K562 (cell line): ENCODE results near the gene EPHB1. TPM values are rescaled to one million over a fixed set of nuclear protein-coding genes. Genes with fewer than 3 reads are reported as not detected.

Source experiments
- ATF2 ChIP-seq: sonication (generic); formaldehyde crosslinking; IDR thresholded peaks from 2 replicates; pipeline ENCODE4 v1.8.1; 2022; ENCODE audit warnings: missing genetic modification reagents
- BHLHE40 ChIP-seq: IDR thresholded peaks from 2 replicates; pipeline ENCODE4 v1.6.1; 2011; ENCODE audit warnings: low read length, improper control_type of control experiment
- CTCF ChIP-seq, 3 experiments: IDR thresholded peaks in 2 of 3; conservative IDR thresholded peaks in 1 of 3; 2 replicates each; pipeline ENCODE4 v1.5.1; 2011 to 2012; ENCODE audit warnings: low read length in 3 of 3, mild to moderate bottlenecking in 3 of 3, control low read depth in 2 of 3, improper control_type of control experiment in 1 of 3, inconsistent platforms in 1 of 3, low read depth in 1 of 3, mixed read lengths in 1 of 3, moderate library complexity in 1 of 3; ENCODE audit not compliant: insufficient read depth in 2 of 3
- ELF2 ChIP-seq: fragments of 250-450 bp; sonication (Bioruptor Pico); IDR thresholded peaks from 2 replicates; pipeline ENCODE4 v1.5.0; 2021; ENCODE audit warnings: mild to moderate bottlenecking
- ETV1 ChIP-seq: fragments of 450-650 bp; conservative IDR thresholded peaks from 2 replicates; pipeline ENCODE4 v1.6.1; 2016; ENCODE audit warnings: missing genetic modification characterization, control low read depth, low read depth, missing compliant biosample characterization
- EZH2 ChIP-seq: IDR thresholded peaks from 2 replicates; pipeline ENCODE4 v1.6.1; 2012; ENCODE audit warnings: low read depth, mild to moderate bottlenecking, inconsistent platforms, low read length, borderline replicate concordance
- GTF2A2 ChIP-seq: IDR thresholded peaks from 2 replicates; pipeline ENCODE4 v1.6.1; 2016; ENCODE audit warnings: mild to moderate bottlenecking, missing genetic modification characterization, missing compliant biosample characterization
- KLF1 ChIP-seq: fragments of 450-650 bp; IDR thresholded peaks from 2 replicates; pipeline ENCODE4 v1.6.1; 2016; ENCODE audit warnings: missing genetic modification characterization, missing compliant biosample characterization
- MTA3 ChIP-seq: fragments of 450-650 bp; formaldehyde crosslinking; IDR thresholded peaks from 2 replicates; pipeline ENCODE4 v1.6.1; 2017; ENCODE audit warnings: mild to moderate bottlenecking, borderline replicate concordance
- NR0B1 ChIP-seq: fragments of 450-650 bp; IDR thresholded peaks from one replicate; pipeline ENCODE4 v1.6.1; 2018; ENCODE audit warnings: mild to moderate bottlenecking, moderate library complexity; ENCODE audit not compliant: partially characterized antibody
- PCBP1 ChIP-seq: fragments of 200-400 bp; formaldehyde crosslinking; IDR thresholded peaks from 2 replicates; pipeline ENCODE4 v1.6.1; 2018; ENCODE audit warnings: mild to moderate bottlenecking, low read depth, low read length; ENCODE audit not compliant: poor library complexity, severe bottlenecking
- PCBP2 ChIP-seq: fragments of 200-400 bp; formaldehyde crosslinking; IDR thresholded peaks from 2 replicates; pipeline ENCODE4 v1.6.1; 2018; ENCODE audit warnings: low read length, low read depth, mild to moderate bottlenecking, moderate library complexity; ENCODE audit not compliant: poor library complexity, severe bottlenecking
- SAFB2 ChIP-seq: fragments of 200-400 bp; formaldehyde crosslinking; IDR thresholded peaks from 2 replicates; pipeline ENCODE4 v1.6.1; 2018; ENCODE audit warnings: borderline replicate concordance, low read length, low read depth, moderate library complexity; ENCODE audit not compliant: severe bottlenecking
- TSHZ1 ChIP-seq: fragments of 250-450 bp; sonication (Bioruptor Pico); IDR thresholded peaks from 2 replicates; pipeline ENCODE4 v1.4.0; 2020; ENCODE audit warnings: mild to moderate bottlenecking, moderate library complexity
- UBTF ChIP-seq, 2 experiments: IDR thresholded peaks; 2 replicates each; pipeline ENCODE4 v1.6.1; 2012; ENCODE audit warnings: improper control_type of control experiment in 2 of 2, low read depth in 2 of 2, low read length in 2 of 2, borderline replicate concordance in 1 of 2
- polyA plus RNA-seq, 8 experiments: library from polyadenylated mRNA; depleted of rRNA in 4 of 8; stranded (reverse) in 5 of 8; unstranded in 3 of 8; fragments of >200 nt; fragmentation: Nextera tagmentation in 2 of 8; fragmentation: Illumina TruSeq in 1 of 8; extraction: Ambion mirVana in 2 of 8; extraction: Trizol in 1 of 8; gene quantifications; 2 replicates each; pipeline versions ENCODE4 v1.2.1 to v1.2.3, GENCODE V29; 2011 to 2014; ENCODE audit warnings: inconsistent platforms in 1 of 8, missing spikeins in 1 of 8
- total RNA-seq, 7 experiments: library from RNA; depleted of rRNA in 6 of 7; stranded (reverse); fragments of >200 nt in 6 of 7; fragmentation: Illumina TruSeq in 2 of 7; extraction: Trizol in 2 of 7; gene quantifications; 2 replicates each; pipeline versions ENCODE4 v1.2.1 to v1.2.3, GENCODE V29; 2011 to 2021; ENCODE audit warnings: low replicate concordance in 1 of 7

EPHB1 gene
- total and polyA plus RNA-seq, 9 of the 15 experiments (the other 6 are each of a cell fraction or from before 2014, with no cell fraction given): 0.29 TPM; not detected in 8

GRCh38 chr3:134754768-134755559, 40.1 kb upstream of the EPHB1 start (continued):
- TF ChIP-seq ELF2 (CRISPR knock-in tag) (no peak), BHLHE40 (no peak), GTF2A2 (no peak), ETV1 (tag) (no peak), KLF1 (tag) (no peak), UBTF (IDR thresholded peaks at IDR 0.05; ENCODE audit: borderline replicate concordance in 1 of 2, low read depth in 2 of 2, low read length in 2 of 2) (no peak), ATF2 (CRISPR knock-in tag) (no peak), NR0B1 (no peak), SAFB2 (no peak), PCBP1 (no peak), EZH2 (no peak), CTCF (IDR thresholded peaks at IDR 0.05 in 2 of 3, conservative IDR thresholded peaks at IDR 0.05 in 1 of 3; ENCODE audit: insufficient read depth in 2 of 3, low read depth in 1 of 3, low read length in 3 of 3) (peak; percentile 53 to 64 (median 59)), MTA3 (no peak), PCBP2 (no peak), TSHZ1 (no peak)
